ENCODE results near the gene HOXC9. TPM values are rescaled to one million over a fixed set of nuclear protein-coding genes. Genes with fewer than 3 reads are reported as not detected.

HOXC9 gene
- total RNA-seq, 1 donor from 2014 or later, result not detected

GRCh38 chr12:54044425-54045103 is 44.6 kb downstream of the HOXC9 start:
- DNase-seq, result no peak
- Histone ChIP-seq H3K4me3 (no peak overlapping the region), H3K9me3 (replicated peaks) (no peaks in the 10 kb centered on the region), H3K36me3 (no peaks in the 10 kb centered on the region), H3K27ac (replicated peaks) (no peak overlapping the region), H3K4me1 (peaks cover 11% of the 10 kb centered on the region), H3K27me3 (ENCODE audit: low read depth) (peaks cover 98% of the 10 kb centered on the region)
- intact Hi-C loops (cut with micrococcal nuclease), result no loop called here
- TF ChIP-seq CTCF (IDR thresholded peaks at IDR 0.05; ENCODE audit: borderline replicate concordance), result no peak

GRCh38 chr12:54045401-54045800 is 45.4 kb downstream of the HOXC9 start:
- no peaks in the 10 kb centered on the region for H3K36me3 ChIP-seq
- H3K4me1 ChIP-seq, result peaks cover 11% of the 10 kb centered on the region
- DNase-seq, result no peak
- TF ChIP-seq CTCF (IDR thresholded peaks at IDR 0.05; ENCODE audit: borderline replicate concordance), result no peak
- H3K27me3 ChIP-seq (ENCODE audit: low read depth), result peaks cover 98% of the 10 kb centered on the region
- H3K9me3 ChIP-seq (replicated peaks), result no peaks in the 10 kb centered on the region
- intact Hi-C loops (cut with micrococcal nuclease), result no loop called here
- no peak overlapping the region for H3K4me3 ChIP-seq
- no peak overlapping the region for H3K27ac ChIP-seq (replicated peaks)

- peaks cover 98% of the 10 kb centered on the region for H3K27me3 ChIP-seq (ENCODE audit: low read depth)
- intact Hi-C loops (cut with micrococcal nuclease), result no loop called here
Measured at GRCh38 chr12:54045868-54046521, 46.0 kb downstream of the HOXC9 start.

GRCh38 chr12:54046809-54047159 is 46.8 kb downstream of the HOXC9 start:
- H3K4me3 ChIP-seq, result peak overlapping the region; percentile 36
- H3K4me1 ChIP-seq, result peaks cover 11% of the 10 kb centered on the region
- no peaks in the 10 kb centered on the region for H3K9me3 ChIP-seq (replicated peaks)
- no peak overlapping the region for H3K27ac ChIP-seq (replicated peaks)
- no peak for DNase-seq
- TF ChIP-seq CTCF (IDR thresholded peaks at IDR 0.05; ENCODE audit: borderline replicate concordance), result no peak
- peaks cover 98% of the 10 kb centered on the region for H3K27me3 ChIP-seq (ENCODE audit: low read depth)
- intact Hi-C loops (cut with micrococcal nuclease), result no loop called here
- no peaks in the 10 kb centered on the region for H3K36me3 ChIP-seq

More at GRCh38 chr12:54045868-54046521, 46.0 kb downstream of the HOXC9 start:
- Histone ChIP-seq H3K27ac (replicated peaks) (no peak overlapping the region), H3K9me3 (replicated peaks) (no peaks in the 10 kb centered on the region), H3K4me3 (no peak overlapping the region), H3K36me3 (no peaks in the 10 kb centered on the region), H3K4me1 (peaks cover 11% of the 10 kb centered on the region)
- TF ChIP-seq CTCF (IDR thresholded peaks at IDR 0.05; ENCODE audit: borderline replicate concordance), result no peak
- no peak for DNase-seq

- peak overlapping the region; percentile 36 for H3K4me3 ChIP-seq
- intact Hi-C loops (cut with micrococcal nuclease), result no loop called here
- no peak overlapping the region for H3K27ac ChIP-seq (replicated peaks)
- H3K36me3 ChIP-seq, result no peaks in the 10 kb centered on the region
- TF ChIP-seq CTCF (IDR thresholded peaks at IDR 0.05; ENCODE audit: borderline replicate concordance), result no peak
- DNase-seq, result no peak
- H3K9me3 ChIP-seq (replicated peaks), result no peaks in the 10 kb centered on the region
- peaks cover 12% of the 10 kb centered on the region for H3K4me1 ChIP-seq
- H3K27me3 ChIP-seq (ENCODE audit: low read depth), result peaks cover 98% of the 10 kb centered on the region
Measured at GRCh38 chr12:54047160-54047963, 47.4 kb downstream of the HOXC9 start.
